GM19025 (cell line): ENCODE data around the gene RAPSN.
"Not testable (repeated sequence)": the region's sequence is repeated elsewhere in the genome, so short reads cannot be mapped to it uniquely, and the experiment has no call there.

Experiments used
- ATAC-seq: cut with Tn5 transposase; IDR thresholded peaks from one replicate; pipeline ENCODE4 v1.9.1; 2021; ENCODE audit warnings: mild to moderate bottlenecking, low read depth, moderate library complexity; ENCODE audit not compliant: unreplicated experiment

RAPSN gene

DNA sequence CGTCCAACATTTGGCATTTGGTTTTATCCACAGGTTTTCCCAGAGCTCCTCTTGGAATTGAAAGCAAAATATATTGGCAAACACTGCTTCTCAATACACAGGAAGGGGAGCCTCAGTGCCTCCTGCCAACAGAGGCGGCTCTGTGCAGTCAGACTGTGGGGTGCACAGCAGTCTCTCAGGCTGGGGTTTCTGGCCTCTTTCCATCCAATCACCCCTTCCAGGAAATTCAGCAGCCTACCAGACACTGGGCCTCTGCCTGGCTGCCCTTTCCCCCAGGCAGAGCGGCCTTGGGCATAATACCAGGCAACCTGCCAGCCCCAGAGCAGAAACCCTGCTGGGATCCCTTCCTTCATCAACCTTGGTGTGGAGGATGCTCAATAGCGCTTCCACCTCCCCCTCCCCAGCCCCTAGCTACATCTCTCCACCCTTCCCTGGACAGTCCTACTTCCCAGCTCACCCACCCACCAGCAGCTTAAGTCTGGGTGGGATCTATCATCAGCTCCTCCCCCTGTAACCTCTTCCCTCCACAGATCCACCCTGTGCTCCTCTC is 17.8 kb upstream of the RAPSN start:
- no peak for ATAC-seq

DNA sequence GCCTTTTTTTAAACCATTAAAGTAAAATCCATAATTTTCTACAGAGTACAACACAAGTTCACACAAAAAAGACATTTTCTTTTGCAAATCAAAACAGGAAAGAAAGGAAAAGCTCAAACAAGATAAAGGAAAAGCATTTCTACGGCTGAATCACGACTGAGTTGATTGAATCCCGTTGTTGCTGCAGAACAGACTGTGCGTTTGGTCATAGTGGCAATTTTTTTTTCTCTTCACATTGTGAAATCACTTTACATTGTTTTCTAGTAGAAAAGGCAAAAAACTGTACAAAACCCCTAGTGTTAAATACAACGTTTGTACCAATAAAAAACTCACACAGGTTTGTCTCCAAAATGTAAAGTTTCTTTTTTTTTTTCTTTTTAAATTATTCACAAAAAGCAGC is 17.3 kb upstream of the RAPSN start:
- no peak for ATAC-seq

DNA sequence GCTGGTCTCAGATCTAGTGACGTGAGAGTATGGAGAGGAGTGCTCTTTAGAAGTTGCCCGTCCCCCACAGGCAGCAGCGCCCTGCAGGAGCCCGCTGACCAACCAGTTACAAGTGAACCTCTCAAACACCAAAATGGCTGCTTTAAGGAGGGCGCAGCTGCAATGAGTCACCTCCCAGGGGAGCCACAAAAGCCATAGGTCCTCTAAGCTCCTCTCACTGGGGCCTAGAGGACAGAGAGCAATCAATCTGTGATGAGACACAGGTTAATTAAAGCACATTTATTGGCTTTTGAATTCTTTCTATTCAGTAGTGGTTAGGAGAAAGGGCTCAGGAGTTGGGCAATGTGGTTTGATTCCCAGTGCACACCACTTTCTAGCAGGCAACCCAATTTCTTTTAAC is 15.5 kb upstream of the RAPSN start:
- no peak for ATAC-seq

DNA sequence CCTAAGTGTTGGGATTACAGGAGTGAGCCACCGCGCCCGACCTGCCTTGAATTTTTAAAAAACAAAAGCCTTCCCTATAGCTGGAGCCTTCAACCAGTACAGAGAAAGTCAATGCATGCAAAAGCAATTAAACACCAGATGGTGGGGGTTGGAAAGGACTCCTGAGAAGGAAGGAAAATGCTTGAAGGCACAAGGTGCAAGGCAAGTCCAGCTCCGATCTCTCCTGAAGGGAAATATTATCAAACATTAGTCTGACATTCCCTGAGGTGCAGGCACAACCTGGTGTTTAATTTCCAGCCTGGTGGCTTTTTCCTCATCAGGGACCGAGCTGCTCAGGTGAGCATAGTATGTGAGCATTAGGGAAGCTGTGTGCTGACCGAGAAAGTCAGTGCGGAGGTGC is 12.9 kb upstream of the RAPSN start:
- no peak for ATAC-seq

DNA sequence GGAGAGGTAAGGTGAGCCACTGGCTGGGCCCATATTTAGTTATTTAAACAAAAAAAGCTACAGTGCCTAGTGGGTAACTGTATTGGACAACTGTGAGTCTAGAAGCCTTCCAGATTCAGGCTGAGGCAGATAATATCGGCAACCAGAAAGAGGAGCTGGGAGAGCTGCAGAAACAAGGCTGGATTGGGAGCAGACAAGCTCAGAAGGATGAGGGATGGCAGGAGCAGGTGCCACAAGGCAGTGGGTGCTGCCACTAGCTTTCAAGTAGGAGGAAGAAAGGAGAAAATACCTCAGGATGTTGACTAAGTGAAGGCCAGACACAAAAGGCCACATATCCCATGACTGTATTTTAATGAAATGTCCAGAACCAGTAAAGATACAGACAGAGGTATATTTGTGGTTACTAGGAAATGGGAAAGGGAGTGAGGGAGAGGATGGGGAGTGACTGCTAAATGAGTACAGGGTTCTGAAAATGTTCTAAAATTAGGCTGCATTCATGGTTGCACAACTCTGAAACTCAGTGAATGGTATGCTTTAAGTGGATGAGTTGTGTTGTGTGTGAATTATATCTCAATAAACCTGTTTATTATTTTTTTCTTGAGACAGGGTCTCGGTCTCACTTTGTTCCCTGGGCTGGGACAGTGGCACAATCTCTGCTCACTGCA is 11.8 kb upstream of the RAPSN start:
- no peak for ATAC-seq

DNA sequence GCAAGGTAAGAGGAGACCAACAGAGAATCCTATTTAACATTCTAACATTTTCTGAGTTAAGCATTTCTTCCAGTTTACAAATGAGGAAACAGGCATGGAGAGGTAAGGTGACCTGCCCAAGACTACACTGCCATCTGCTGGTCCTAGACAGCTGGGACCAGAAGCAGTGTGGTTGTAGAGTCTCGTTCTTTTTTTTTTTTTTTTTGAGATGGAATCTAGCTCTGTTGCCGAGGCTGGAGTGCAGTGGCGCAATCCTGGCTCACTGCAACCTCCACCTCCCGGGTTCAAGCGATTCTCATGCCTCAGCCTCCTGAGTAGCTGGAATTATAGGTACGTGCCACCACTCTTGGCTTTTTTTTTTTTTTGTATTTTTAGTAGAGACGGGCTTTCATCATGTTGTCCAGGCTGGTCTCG is 5.3 kb upstream of the RAPSN start:
- not testable (repeated sequence) for ATAC-seq

DNA sequence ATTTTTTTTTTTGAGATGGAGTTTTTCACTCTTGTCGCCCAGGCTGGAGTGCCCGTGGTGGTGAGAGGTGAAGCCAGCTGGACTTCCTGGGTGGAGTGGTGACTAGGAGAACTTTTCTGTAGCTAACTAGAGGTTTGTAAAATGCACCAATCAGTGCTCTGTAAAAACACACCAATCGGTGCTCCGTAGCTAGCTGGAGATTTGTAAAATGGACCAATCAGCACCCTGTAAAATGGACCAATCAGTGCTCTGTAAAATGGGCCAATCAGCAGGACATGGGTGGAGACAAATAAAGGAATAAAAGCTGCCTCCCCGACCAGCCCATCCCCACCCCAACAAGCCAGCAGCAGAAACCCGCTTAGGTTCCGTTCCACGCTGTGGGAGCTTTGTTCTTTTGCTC is 4.4 kb upstream of the RAPSN start:
- no peak for ATAC-seq

DNA sequence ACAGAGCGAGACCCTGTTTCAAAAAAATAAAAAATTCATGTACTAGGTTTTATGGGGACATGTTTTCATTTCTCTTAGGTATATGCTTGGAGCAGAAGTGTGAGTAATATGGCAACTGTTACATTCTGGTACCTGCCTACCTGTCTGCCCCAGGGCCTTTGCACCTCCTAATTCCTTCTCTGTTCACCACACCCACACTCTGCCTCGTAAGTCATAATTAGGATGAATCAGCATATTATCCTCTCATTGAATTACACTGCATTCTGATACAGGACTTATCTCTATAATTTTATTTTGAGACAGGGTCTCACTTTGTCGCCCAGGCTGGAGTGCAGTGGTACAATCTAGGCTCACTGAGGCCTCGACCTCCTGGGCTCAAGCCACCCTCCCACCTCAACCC is 3.1 kb upstream of the RAPSN start:
- no peak for ATAC-seq

DNA sequence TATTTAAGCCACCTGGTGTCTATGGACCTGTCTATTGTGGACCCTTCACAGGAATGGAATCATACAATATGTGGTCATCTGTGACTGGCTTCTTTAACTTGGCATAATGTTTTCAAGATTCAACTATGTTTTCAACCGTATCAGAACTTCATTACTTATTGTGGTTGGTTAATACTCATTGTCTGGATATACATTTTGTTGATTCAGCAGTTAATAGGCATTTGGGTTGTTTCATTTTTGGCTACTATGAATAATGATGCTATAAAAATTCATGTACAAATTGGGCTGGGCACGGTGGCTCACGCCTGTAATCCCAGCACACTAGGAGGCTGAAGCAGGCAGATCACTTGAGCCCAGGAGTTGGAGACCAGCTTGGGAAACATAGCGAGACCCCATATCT is 2.5 kb upstream of the RAPSN start:
- no peak for ATAC-seq

DNA sequence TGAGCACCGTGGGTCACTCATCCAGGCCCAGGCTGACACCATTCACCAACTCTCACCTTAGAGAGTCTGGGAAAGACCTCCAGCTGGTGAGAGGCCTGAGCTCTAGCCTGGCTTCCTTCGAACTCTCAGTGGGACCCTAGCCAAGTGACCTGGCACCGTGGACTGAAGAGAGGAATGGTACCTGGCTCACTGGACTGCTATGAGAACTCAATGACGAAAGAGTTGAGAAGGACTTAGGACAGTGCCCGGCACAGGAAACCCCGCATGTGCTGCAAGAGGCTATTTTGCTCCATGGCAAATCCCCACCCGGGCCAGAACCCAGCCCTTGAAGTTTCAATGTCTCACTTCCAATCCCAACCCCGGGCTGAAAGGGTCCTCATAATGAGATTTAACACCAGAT is 605 bp upstream of the RAPSN start:
- ATAC-seq, result no peak

DNA sequence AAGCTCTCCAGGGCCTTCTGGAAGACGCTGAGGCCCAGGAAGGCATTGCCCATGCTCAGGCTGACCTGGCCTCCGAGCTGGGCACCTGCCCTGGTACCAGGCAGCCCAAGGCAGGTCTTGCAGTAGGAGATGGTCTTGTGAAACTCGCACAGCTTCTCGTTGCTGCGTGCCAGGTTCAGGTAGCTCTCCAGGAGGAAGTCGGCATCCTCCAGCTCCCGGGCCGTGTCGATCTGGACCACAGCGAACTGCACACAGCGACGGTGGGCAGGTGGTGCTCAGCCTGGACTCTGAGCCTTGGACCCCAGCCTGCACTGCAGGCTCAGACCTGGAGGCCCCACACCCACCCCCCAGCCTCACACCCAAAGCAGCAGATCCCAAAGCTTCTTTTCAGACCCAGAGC is 1.0 kb downstream of the RAPSN start:
- ATAC-seq, result no peak

DNA sequence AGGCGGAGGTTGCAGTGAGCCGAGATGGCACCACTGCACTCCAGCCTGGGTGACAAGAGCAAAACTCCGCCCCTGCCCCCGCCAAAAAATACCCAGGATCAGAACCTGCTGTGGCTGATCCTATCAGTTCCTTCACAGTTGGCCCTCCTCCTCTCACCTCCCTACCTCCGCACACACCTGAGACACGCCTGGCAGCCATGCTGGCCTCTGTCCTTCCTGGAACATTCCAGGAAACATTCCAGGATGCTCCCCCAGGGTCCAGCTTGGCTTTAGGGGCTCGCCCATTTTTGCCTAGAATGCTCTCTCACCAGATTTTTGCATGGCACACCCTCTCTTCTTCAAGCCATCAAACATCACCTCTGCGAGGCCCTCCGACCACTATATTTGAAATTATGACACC is 2.1 kb downstream of the RAPSN start:
- ATAC-seq, result no peak

DNA sequence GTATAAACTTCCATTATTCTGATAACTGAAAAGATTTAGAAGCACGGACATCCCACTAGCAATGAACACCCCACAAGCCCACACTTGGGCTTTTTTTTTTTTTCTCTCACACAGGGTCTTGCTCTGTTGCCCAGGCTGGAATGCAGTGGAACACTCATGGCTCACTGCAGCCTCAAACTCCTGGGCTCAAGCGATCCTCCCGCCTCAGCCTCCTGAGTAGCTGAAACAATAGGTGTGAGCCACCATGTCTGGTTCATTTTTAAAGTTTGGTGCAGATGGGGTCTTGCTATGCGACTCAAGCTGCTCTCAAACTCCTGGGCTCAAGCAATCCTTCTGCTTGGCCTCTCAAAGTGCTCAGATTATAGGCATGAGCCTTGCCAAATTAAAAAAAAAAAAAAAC is 3.1 kb downstream of the RAPSN start:
- ATAC-seq, result no peak

DNA sequence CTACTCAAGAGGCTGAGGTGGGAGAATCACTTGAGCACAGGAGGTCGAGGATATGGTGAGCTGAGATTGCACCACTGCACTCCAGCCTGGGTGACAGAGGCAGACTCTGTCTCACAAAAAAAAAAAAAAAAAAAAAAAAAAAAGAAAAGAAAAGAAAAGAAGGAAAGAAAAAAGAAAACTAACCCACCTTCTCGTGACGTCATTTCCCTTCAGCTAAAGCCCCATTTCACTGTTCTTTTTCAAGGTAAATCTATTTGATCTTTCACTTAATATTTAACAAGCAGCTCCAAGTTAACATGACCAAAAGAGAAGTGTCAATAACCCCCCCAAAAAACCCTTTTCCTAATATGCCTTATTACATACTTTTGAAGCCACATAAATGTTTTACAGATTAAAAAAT is 5.1 kb downstream of the RAPSN start:
- ATAC-seq, result no peak

DNA sequence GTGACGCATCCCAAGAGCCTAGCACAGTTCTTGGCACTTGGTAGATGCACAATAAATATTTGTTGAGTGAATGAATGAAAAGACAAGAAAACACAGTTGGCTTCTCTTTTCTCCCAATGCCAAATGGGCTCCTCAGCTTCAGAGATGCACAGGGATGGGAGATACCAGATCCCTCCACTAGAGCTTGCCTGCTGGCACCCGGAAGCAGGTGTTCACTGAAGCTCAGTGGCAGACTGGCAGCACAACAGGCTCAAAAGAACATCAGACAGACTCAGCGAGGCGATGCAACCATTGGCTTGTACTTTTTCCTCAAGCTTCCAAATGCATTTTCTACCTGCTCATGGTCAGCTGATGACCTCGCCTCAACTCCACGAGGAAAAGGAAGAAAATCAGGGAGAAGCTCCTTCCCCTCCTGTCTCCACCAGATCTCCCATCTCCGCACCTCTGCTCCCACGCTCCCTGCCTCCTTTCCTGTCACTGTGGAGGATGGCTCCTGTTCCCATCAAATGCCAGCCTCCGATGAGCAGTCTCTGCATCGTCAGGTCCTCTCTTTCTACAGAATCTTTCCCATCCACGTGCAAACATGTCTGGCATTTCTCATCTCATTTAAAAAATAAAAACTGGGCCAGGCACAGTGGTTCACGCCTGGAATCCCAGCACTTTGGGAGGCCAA is 5.8 kb downstream of the RAPSN start:
- no peak for ATAC-seq

DNA sequence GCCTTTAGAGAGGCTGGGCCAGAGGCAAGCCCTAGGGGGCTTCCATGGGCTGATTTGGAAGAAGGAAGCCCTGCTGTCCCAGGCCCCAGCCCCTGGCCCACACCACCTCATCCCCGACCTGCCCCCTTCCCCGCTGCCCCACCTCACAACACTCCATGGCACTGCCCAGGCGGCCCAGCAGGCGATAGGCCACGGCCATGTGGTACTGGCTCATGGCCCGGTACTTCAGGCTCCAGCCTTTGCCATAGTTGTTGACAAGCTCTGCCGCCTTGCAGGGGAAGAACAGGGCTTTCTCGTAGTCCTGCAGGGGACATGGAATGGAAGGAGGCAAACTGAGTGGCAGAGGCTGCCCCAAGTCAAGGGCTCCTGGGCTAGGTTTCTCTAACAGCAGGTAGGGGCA is 6.4 kb downstream of the RAPSN start:
- ATAC-seq, result no peak

DNA sequence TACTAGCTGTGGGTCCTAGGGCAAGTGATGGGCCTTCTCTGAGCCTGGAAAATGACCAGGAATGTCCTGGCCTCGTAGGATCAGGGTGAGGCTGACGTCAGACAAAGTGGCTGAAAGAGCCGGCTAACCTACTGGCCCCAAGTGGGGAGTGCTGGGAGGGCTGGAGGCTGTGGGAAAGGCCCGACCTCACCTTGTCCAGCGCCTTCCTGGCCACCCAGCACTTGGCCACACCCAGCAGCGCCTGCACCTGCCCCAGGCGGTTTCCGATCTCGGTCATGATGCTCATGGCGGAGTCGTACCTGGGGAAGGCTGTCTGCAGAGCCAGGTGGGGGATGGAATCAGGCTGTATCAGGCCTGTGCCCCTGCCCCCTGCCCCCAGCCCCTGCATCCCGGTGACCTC is 7.5 kb downstream of the RAPSN start:
- no peak for ATAC-seq

DNA sequence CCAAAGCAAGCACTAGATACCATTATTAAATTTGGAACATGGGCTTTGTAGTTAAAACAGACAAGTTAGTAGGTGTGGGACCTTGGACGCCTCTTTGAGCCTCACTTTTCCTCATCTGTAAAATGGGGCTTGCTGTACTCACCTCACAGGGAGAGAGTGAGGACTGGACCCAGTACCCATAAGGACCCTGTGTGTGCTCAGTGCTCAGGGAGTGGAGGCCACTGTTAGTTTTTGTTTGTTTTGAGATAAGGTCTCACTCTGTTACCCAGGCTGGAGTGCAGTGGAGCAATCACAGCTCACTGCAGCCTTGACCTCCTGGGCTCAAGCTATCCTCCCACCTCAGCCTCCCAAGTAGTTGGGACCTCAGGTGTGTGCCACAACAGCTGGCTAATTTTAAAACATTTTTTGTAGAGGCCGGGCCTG is 8.9 kb downstream of the RAPSN start:
- no peak for ATAC-seq

DNA sequence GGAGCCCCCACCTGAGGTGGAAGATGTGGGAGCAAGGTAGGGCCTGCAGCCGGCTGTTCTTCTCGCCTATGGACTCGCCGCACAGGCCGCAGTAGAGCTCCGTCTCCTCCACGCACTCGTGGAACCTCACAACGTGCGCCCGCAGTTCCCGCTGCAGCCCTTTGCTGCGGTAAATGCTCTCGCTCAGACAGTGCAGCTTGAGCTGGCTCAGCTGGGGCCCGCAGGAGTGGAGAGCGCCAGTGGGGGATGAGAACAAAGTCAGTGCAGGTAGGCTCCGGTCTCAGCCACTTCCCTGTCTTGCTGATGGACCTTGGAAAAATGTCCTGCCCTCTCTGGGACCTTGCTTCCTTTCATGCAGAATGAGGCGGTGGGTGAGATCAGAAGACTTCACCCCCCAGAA is 10.2 kb downstream of the RAPSN start:
- ATAC-seq, result no peak

DNA sequence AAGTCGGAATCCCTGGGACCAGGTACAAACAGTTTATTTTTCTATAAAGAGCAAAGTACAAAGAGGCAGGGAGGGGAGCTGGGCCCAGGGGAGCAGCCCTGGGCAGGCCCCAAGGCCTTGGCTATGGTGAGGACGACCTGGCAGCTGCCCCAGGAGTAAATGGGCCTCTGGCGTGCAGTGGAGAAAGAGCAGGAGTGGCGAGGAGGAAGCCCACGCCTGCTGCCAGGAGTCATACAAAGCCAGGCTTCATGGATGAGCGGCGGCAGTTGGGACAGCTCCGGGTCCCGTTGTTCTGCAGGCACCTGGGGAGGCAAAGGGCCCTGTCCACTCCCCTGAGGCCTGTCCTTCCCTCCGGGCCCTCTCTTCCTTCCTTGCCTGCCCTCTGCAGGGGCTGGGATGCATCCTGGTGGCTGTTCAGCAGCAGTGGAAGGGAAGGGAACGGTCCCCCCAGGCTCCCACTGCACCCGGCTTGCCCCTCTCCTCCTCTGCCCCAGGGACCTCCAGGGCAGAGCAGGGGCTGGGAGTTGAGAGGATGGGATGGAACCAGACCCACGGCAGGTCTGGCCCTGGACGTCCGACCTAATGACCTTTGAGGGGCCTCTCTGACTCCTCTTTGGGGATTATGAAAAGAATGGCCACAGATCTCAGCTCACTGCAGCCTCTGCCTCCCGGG is 11.1 kb downstream of the RAPSN start:
- ATAC-seq, result no peak

DNA sequence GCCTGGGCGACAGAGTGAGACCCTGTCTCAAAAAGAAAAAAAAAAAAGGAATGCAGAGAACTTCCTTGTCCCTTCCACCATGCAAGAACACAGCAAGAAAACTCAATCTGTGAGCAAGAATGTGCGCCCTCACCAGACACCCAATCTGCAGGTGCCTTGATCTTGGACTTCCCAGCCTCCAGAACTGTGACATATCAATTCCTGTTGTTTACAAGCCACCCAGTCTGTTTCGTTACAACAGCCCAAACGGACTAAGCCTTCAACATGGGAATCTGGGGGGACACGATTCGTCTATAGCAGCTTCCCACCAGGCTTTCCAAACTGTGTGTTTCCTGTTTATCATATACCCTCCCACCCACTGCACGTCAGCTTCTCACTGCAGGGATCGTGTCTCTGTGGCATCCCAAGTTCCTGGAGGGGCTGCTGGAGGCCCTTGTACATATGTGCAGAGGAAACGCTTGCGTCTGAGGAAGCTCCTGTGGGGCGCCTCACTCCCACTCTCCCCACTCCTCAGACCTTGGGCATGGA is 11.7 kb downstream of the RAPSN start:
- no peak for ATAC-seq
